CD4-positive, alpha-beta T cell (primary cell): ENCODE results near the gene PRKCQ. TPM values are rescaled to one million over a fixed set of nuclear protein-coding genes. Genes with fewer than 3 reads are reported as not detected.

Experiments used
- ATAC-seq: fragments of 200-7000 bp; cut with Tn5 transposase; one replicate; pipeline ENCODE4 v1.10.0; 2022; ENCODE audit warnings: mild to moderate bottlenecking; ENCODE audit not compliant: poor library complexity
- CTCF ChIA-PET: fragments of 350-600 bp; sonication (Branson Sonifier 250); formaldehyde crosslinking; loops from one replicate; lab custom pipeline; 2021; ENCODE audit warnings: antibody characterized with exemption, inconsistent platforms; lab: Charles Lee
- POLR2A ChIA-PET: fragments of 350-600 bp; sonication (Branson Sonifier 250); formaldehyde crosslinking; loops from one replicate; lab custom pipeline; 2021; ENCODE audit warnings: antibody characterized with exemption, inconsistent platforms; lab: Charles Lee
- DNase-seq, 14 experiments: peaks; one replicate each; pipeline ENCODE4 v3.0.0-alpha.2; 2013 to 2020; ENCODE audit warnings: mixed read lengths in 2 of 14
- H3K27ac ChIP-seq, 2 donors: one replicate each; pipeline versions ENCODE4 v1.5.1 to v1.7.0; 2013; ENCODE audit warnings: low read length in 2 of 2, low read depth in 1 of 2, mild to moderate bottlenecking in 1 of 2
- H3K27me3 ChIP-seq, 2 experiments: 1 replicate in 1 of 2; 2 replicates in 1 of 2; pipeline versions ENCODE4 v1.6.1 to v1.7.0; 2013; ENCODE audit warnings: low read length in 2 of 2, control low read depth in 1 of 2, mild to moderate bottlenecking in 1 of 2, moderate library complexity in 1 of 2; ENCODE audit not compliant: insufficient read depth in 2 of 2, control insufficient read depth in 1 of 2
- H3K36me3 ChIP-seq: one replicate; pipeline ENCODE4 v1.6.1; 2013; ENCODE audit warnings: low read length, control low read depth; ENCODE audit not compliant: insufficient read depth
- H3K4me1 ChIP-seq: one replicate; pipeline ENCODE4 v1.6.1; 2013; ENCODE audit warnings: low read length, control low read depth; ENCODE audit not compliant: insufficient read depth
- H3K4me3 ChIP-seq: one replicate; pipeline ENCODE4 v1.5.1; 2013; ENCODE audit warnings: mild to moderate bottlenecking, low read length, moderate library complexity
- H3K9me3 ChIP-seq, 2 experiments: 1 replicate in 1 of 2; 2 replicates in 1 of 2; pipeline versions ENCODE4 v1.6.1 to v1.7.0; 2013; ENCODE audit warnings: low read length in 2 of 2, mild to moderate bottlenecking in 2 of 2, control low read depth in 1 of 2, moderate library complexity in 1 of 2; ENCODE audit not compliant: control insufficient read depth in 1 of 2, insufficient read depth in 1 of 2
- H3K27ac Mint-ChIP-seq: one replicate; pipeline ENCODE4 v1.8.0; 2020; ENCODE audit warnings: mixed read lengths
- H3K27me3 Mint-ChIP-seq: one replicate; pipeline ENCODE4 v1.8.0; 2021; ENCODE audit warnings: mixed read lengths
- H3K36me3 Mint-ChIP-seq: one replicate; pipeline ENCODE4 v1.8.0; 2021; ENCODE audit warnings: low read depth, mixed read lengths
- H3K4me1 Mint-ChIP-seq: one replicate; pipeline ENCODE4 v1.8.0; 2021; ENCODE audit warnings: low read depth, mixed read lengths
- H3K4me3 Mint-ChIP-seq: one replicate; pipeline ENCODE4 v1.8.0; 2020; ENCODE audit warnings: mild to moderate bottlenecking, mixed read lengths
- H3K9me3 Mint-ChIP-seq: one replicate; pipeline ENCODE4 v1.8.0; 2020; ENCODE audit warnings: mixed read lengths
- CTCF ChIP-seq: fragments of 200-600 bp; IDR thresholded peaks from one replicate; pipeline ENCODE4 v1.8.0; 2022; ENCODE audit warnings: antibody characterized with exemption, mild to moderate bottlenecking
- intact Hi-C, 2 experiments: fragments of 100-400 bp; cut with DNase I in 1 of 2; cut with micrococcal nuclease in 1 of 2; formaldehyde crosslinking; loops; one replicate each; pipeline versions ENCODE4 v1.15.1 to v1.9.0; 2023 to 2025; cut with DNase I, micrococcal nuclease
- total RNA-seq, 174 experiments: library from RNA in 2 of 174; stranded (reverse) in 2 of 174; gene quantifications; one replicate each; pipeline ENCODE4 v1.2.3 and lab custom pipeline; 2021 to 2026

Gene PRKCQ
- total RNA-seq, 2 experiments from 2014 or later: 43.4 to 43.9 TPM

GRCh38 chr10:6600224-6600987 is 20.3 kb upstream of the PRKCQ start:
- DNase-seq (peak in 2 of 14 experiments; percentile 19 to 32), ATAC-seq (no peak)
- ChIA-PET CTCF (interaction anchor here (0.6 to 5.0 kb wide), 20 partner anchors 8 to 160 kb away, joined by 3 to 55 read pairs (median 5); partner anchors contain the start of gene PRKCQ), POLR2A (interaction anchor here (1.0 to 9.5 kb wide), 10 partner anchors 8 to 127 kb away, joined by 3 to 104 read pairs (median 4); partner anchors contain the start of gene PRKCQ)
- peak overlapping the region in 1 of 2 donors; percentile 30 for H3K27ac ChIP-seq
- Mint-ChIP-seq H3K9me3 (no peaks in the 10 kb centered on the region), H3K27me3 (no peaks in the 10 kb centered on the region), H3K4me1 (peaks cover 84% of the 10 kb centered on the region), H3K4me3 (peak overlapping the region; percentile 32), H3K36me3 (peaks cover 27% of the 10 kb centered on the region), H3K27ac (peak overlapping the region; percentile 83)
- H3K9me3 ChIP-seq: no peaks in the 10 kb centered on the region
- no peaks in the 10 kb centered on the region for H3K27me3 ChIP-seq
- H3K4me1 ChIP-seq: peaks cover 35% of the 10 kb centered on the region
- TF ChIP-seq CTCF: no peak
- intact Hi-C loops: loop anchor here (2.0 to 5.0 kb wide), 6 partner anchors 20 to 183 kb away; partner anchors contain the start of gene PRKCQ (in 1 of the 2)
- peaks cover 26% of the 10 kb centered on the region for H3K36me3 ChIP-seq
- H3K4me3 ChIP-seq: no peak overlapping the region

- peaks cover 23% of the 10 kb centered on the region for H3K36me3 Mint-ChIP-seq
- Histone ChIP-seq H3K36me3 (peaks cover 17% of the 10 kb centered on the region), H3K4me1 (peaks cover 43% of the 10 kb centered on the region), H3K27ac (no peak overlapping the region), H3K27me3 (no peaks in the 10 kb centered on the region), H3K4me3 (no peak overlapping the region), H3K9me3 (no peaks in the 10 kb centered on the region)
- DNase-seq (no peak), ATAC-seq (no peak)
- H3K4me1 Mint-ChIP-seq: peaks cover 85% of the 10 kb centered on the region
- no peak for TF ChIP-seq CTCF
- no peaks in the 10 kb centered on the region for H3K27me3 Mint-ChIP-seq
- intact Hi-C loops: no loop called here
- POLR2A ChIA-PET: interaction anchor here (0.8 to 9.5 kb wide), 2 partner anchors 18 to 125 kb away, joined by 4 to 104 read pairs; partner anchors contain the start of gene PRKCQ
- peak overlapping the region; percentile 83 for H3K27ac Mint-ChIP-seq
- no peaks in the 10 kb centered on the region for H3K9me3 Mint-ChIP-seq
- H3K4me3 Mint-ChIP-seq: no peak overlapping the region
- CTCF ChIA-PET: interaction anchor here (5.0 kb wide), 1 partner anchor 16 kb away, joined by 55 read pairs; the partner anchor contains the start of gene PRKCQ
These were observed 18.6 kb upstream of the PRKCQ start for GRCh38 chr10:6598679-6599078.

- POLR2A ChIA-PET: interaction anchor here (0.6 to 9.5 kb wide), 3 partner anchors 11 to 1221 kb away, joined by 4 to 104 read pairs (median 7); partner anchors contain the start of genes PRKCQ and TAF3
These were observed 17.4 kb upstream of the PRKCQ start for GRCh38 chr10:6597478-6597877.

More at GRCh38 chr10:6597478-6597877, 17.4 kb upstream of the PRKCQ start:
- no peaks in the 10 kb centered on the region for H3K27me3 Mint-ChIP-seq
- intact Hi-C loops: no loop called here
- Histone ChIP-seq H3K4me3 (no peak overlapping the region), H3K27ac (no peak overlapping the region), H3K4me1 (peaks cover 54% of the 10 kb centered on the region), H3K9me3 (no peaks in the 10 kb centered on the region), H3K27me3 (no peaks in the 10 kb centered on the region), H3K36me3 (peaks cover 15% of the 10 kb centered on the region)
- peak in 2 of 14 experiments; percentile 57 to 63 for DNase-seq
- H3K4me3 Mint-ChIP-seq: peak overlapping the region; percentile 42
- CTCF ChIA-PET: interaction anchor here (2.2 to 6.7 kb wide), 2 partner anchors 16 to 124 kb away, joined by 7 to 31 read pairs; partner anchors contain the start of gene PRKCQ
- peaks cover 32% of the 10 kb centered on the region for H3K36me3 Mint-ChIP-seq
- ATAC-seq: peak; percentile 54
- H3K9me3 Mint-ChIP-seq: no peaks in the 10 kb centered on the region
- peak overlapping the region; percentile 78 for H3K27ac Mint-ChIP-seq
- TF ChIP-seq CTCF: no peak
- H3K4me1 Mint-ChIP-seq: peaks cover 95% of the 10 kb centered on the region
